Esophagus mucosa (tissue), 1 donor: Measurements from ENCODE around the gene MYADML2. TPM values are rescaled to one million over a fixed set of nuclear protein-coding genes. Genes with fewer than 3 reads are reported as not detected.
A peak's percentile ranks its signal among the peaks of the same experiment; 100 is the strongest.
"Not testable (repeated sequence)": the region's sequence is repeated elsewhere in the genome, so short reads cannot be mapped to it uniquely, and the experiment has no call there.

ENCODE experiments used
- ATAC-seq: fragments of 200-7000 bp; cut with Tn5 transposase; one replicate; pipeline ENCODE4 v1.9.1; 2020
- total RNA-seq: library from RNA; stranded (reverse); gene quantifications from one replicate; pipeline ENCODE4 v1.2.4, GENCODE V29; 2023
- donor health status: DM: yes; HTN: yes; CAD: no.

Gene MYADML2
- total RNA-seq, 1 donor from 2014 or later = not detected

GRCh38 chr17:81923302-81924260 is 23.5 kb downstream of the MYADML2 start:
- peak; percentile 56 for ATAC-seq

GRCh38 chr17:81922566-81923301 is 24.3 kb downstream of the MYADML2 start:
- no peak for ATAC-seq

- ATAC-seq = no peak
Measured at GRCh38 chr17:81921996-81922565, 25.0 kb downstream of the MYADML2 start.

- ATAC-seq = no peak
Measured at GRCh38 chr17:81921537-81921862, 25.5 kb downstream of the MYADML2 start.

- no peak for ATAC-seq
Measured at GRCh38 chr17:81920612-81921536, 26.2 kb downstream of the MYADML2 start.

GRCh38 chr17:81918832-81919545 is 28.0 kb downstream of the MYADML2 start:
- ATAC-seq = peak; percentile 75

- ATAC-seq = not testable (repeated sequence)
Measured at GRCh38 chr17:81918333-81918669, 28.7 kb downstream of the MYADML2 start.

- peak; percentile 63 for ATAC-seq
Measured at GRCh38 chr17:81917565-81918332, 29.3 kb downstream of the MYADML2 start, which contains the start of gene SIRT7. TSS of gene SIRT7 (minus strand) at chr17:81918176. CDS start at chr17:81918131, 45 bp downstream.

- ATAC-seq = peak; percentile 57
Measured at GRCh38 chr17:81916234-81917001, 30.6 kb downstream of the MYADML2 start.

GRCh38 chr17:81915331-81915730 is 31.7 kb downstream of the MYADML2 start:
- ATAC-seq = no peak

- ATAC-seq = no peak
Measured at GRCh38 chr17:81914103-81914850, 32.8 kb downstream of the MYADML2 start.

- ATAC-seq = no peak
Measured at GRCh38 chr17:81913394-81914102, 33.5 kb downstream of the MYADML2 start.

GRCh38 chr17:81912441-81913309 is 34.4 kb downstream of the MYADML2 start:
- peak; percentile 62 for ATAC-seq

GRCh38 chr17:81911969-81912368 is 35.1 kb downstream of the MYADML2 start:
- no peak for ATAC-seq

GRCh38 chr17:81911277-81911961 is 35.6 kb downstream of the MYADML2 start, which contains the start of gene PCYT2:
TSS of gene PCYT2 (minus strand) at chr17:81911399. CDS start at chr17:81911355, 44 bp downstream.
- peak; percentile 86 for ATAC-seq

GRCh38 chr17:81910840-81911276 is 36.2 kb downstream of the MYADML2 start:
- no peak for ATAC-seq
